Karpas-422 (cell line): ENCODE data around the gene CLDN18. TPM values are rescaled to one million over a fixed set of nuclear protein-coding genes. Genes with fewer than 3 reads are reported as not detected.

Experiments used
- DNase-seq: peaks from one replicate; pipeline ENCODE4 v3.0.0-alpha.2; 2015
- H2AFZ ChIP-seq: fragments of 200-600 bp; sonication (generic); 2 replicates; pipeline ENCODE4 v1.6.1; 2014; ENCODE audit warnings: antibody characterized with exemption, low read length, mixed read lengths
- H3K27ac ChIP-seq: fragments of 200-600 bp; sonication (generic); 2 replicates; pipeline ENCODE4 v1.5.1; 2014; ENCODE audit warnings: mild to moderate bottlenecking, low read length, moderate library complexity
- H3K27me3 ChIP-seq: fragments of 200-600 bp; sonication (generic); 2 replicates; pipeline ENCODE4 v1.6.1; 2014; ENCODE audit warnings: low read length, mixed read lengths
- H3K36me3 ChIP-seq: fragments of 200-600 bp; sonication (generic); 2 replicates; pipeline ENCODE4 v1.6.1; 2014; ENCODE audit warnings: low read length, mixed read lengths; ENCODE audit not compliant: insufficient read depth
- H3K4me1 ChIP-seq: fragments of 200-600 bp; sonication (generic); 2 replicates; pipeline ENCODE4 v1.6.1; 2014; ENCODE audit warnings: mild to moderate bottlenecking, low read length, mixed read lengths
- H3K4me2 ChIP-seq: fragments of 200-600 bp; sonication (generic); 2 replicates; pipeline ENCODE4 v1.6.1; 2014; ENCODE audit warnings: low read length, low read depth, mild to moderate bottlenecking; ENCODE audit not compliant: poor library complexity, severe bottlenecking
- H3K4me3 ChIP-seq: fragments of 200-600 bp; sonication (generic); 2 replicates; pipeline ENCODE4 v1.5.1; 2014; ENCODE audit warnings: mild to moderate bottlenecking, antibody characterized with exemption, low read length, mixed read lengths
- H3K79me2 ChIP-seq: fragments of 200-600 bp; sonication (generic); 2 replicates; pipeline ENCODE4 v1.6.1; 2014; ENCODE audit warnings: mild to moderate bottlenecking, low read length, mixed read lengths
- H3K9ac ChIP-seq: fragments of 200-600 bp; sonication (generic); 2 replicates; pipeline ENCODE4 v1.6.0; 2014; ENCODE audit warnings: low read length
- H3K9me2 ChIP-seq: fragments of 200-600 bp; sonication (generic), shearing (Covaris generic); replicated peaks from 2 replicates; pipeline ENCODE4 v1.6.0; 2014; ENCODE audit warnings: mild to moderate bottlenecking, low read length, moderate library complexity; ENCODE audit not compliant: insufficient read depth
- H3K9me3 ChIP-seq: fragments of 300-700, 200-600 bp; sonication (generic); 2 replicates; pipeline ENCODE4 v1.6.1; 2014; ENCODE audit warnings: low read length, mixed read lengths
- H4K20me1 ChIP-seq: fragments of 200-600 bp; sonication (generic); 2 replicates; pipeline ENCODE4 v1.6.1; 2014; ENCODE audit warnings: mild to moderate bottlenecking, antibody characterized with exemption, low read length, low read depth; ENCODE audit not compliant: insufficient read depth
- total RNA-seq: library from RNA; depleted of rRNA; stranded (reverse); fragments of >200 nt; shearing (Covaris generic); gene quantifications from 2 replicates; pipeline ENCODE4 v1.2.3, GENCODE V29; 2014; ENCODE audit warnings: low replicate concordance

Gene CLDN18
- total RNA-seq, 1 experiment from 2014 or later: not detected

- H3K9me2 ChIP-seq: no peaks in the 10 kb centered on the region
- H3K36me3 ChIP-seq: no peaks in the 10 kb centered on the region
- no peak overlapping the region for H2AFZ ChIP-seq
- no peak overlapping the region for H3K27ac ChIP-seq
- no peak for DNase-seq
- H3K4me3 ChIP-seq: no peak overlapping the region
- no peaks in the 10 kb centered on the region for H3K4me1 ChIP-seq
- no peaks in the 10 kb centered on the region for H3K9me3 ChIP-seq
- H3K79me2 ChIP-seq: no peaks in the 10 kb centered on the region
- no peak overlapping the region for H3K9ac ChIP-seq
- no peaks in the 10 kb centered on the region for H3K27me3 ChIP-seq
- H3K4me2 ChIP-seq: no peak overlapping the region
- H4K20me1 ChIP-seq: no peaks in the 10 kb centered on the region
Measured at GRCh38 chr3:138031536-138031935, 21.6 kb downstream of the CLDN18 start.

- Histone ChIP-seq H3K4me1 (no peaks in the 10 kb centered on the region; the same call in 1 of the 2 replicates), H3K9me3 (no peaks in the 10 kb centered on the region), H3K4me2 (no peak overlapping the region), H4K20me1 (no peaks in the 10 kb centered on the region), H3K27ac (no peak overlapping the region), H3K9me2 (no peaks in the 10 kb centered on the region), H3K79me2 (no peaks in the 10 kb centered on the region), H3K4me3 (no peak overlapping the region), H3K27me3 (no peaks in the 10 kb centered on the region), H3K9ac (no peak overlapping the region), H3K36me3 (no peaks in the 10 kb centered on the region), H2AFZ (no peak overlapping the region)
- no peak for DNase-seq
Measured at GRCh38 chr3:138032567-138032966, 22.6 kb downstream of the CLDN18 start.

GRCh38 chr3:138033202-138033691, 23.3 kb downstream of the CLDN18 start:
- Histone ChIP-seq H3K9me3 (no peaks in the 10 kb centered on the region), H3K4me1 (no peaks in the 10 kb centered on the region; the same call in 1 of the 2 replicates), H3K9ac (no peak overlapping the region), H3K9me2 (no peaks in the 10 kb centered on the region), H3K4me2 (no peak overlapping the region), H4K20me1 (no peaks in the 10 kb centered on the region), H2AFZ (no peak overlapping the region), H3K79me2 (no peaks in the 10 kb centered on the region), H3K36me3 (no peaks in the 10 kb centered on the region), H3K4me3 (no peak overlapping the region), H3K27ac (no peak overlapping the region), H3K27me3 (no peaks in the 10 kb centered on the region)
- DNase-seq: no peak

GRCh38 chr3:138034918-138035317, 25.0 kb downstream of the CLDN18 start:
- no peak for DNase-seq
- Histone ChIP-seq H3K36me3 (no peaks in the 10 kb centered on the region), H3K27me3 (no peaks in the 10 kb centered on the region), H3K9ac (no peak overlapping the region), H3K4me3 (no peak overlapping the region), H4K20me1 (no peaks in the 10 kb centered on the region), H3K9me2 (no peaks in the 10 kb centered on the region), H2AFZ (no peak overlapping the region), H3K4me2 (no peak overlapping the region), H3K27ac (no peak overlapping the region), H3K9me3 (no peaks in the 10 kb centered on the region), H3K4me1 (no peaks in the 10 kb centered on the region; the same call in 1 of the 2 replicates), H3K79me2 (no peaks in the 10 kb centered on the region)

- H3K9ac ChIP-seq: no peak overlapping the region
- H3K4me1 ChIP-seq: no peaks in the 10 kb centered on the region; the same call in 1 of the 2 replicates
- no peaks in the 10 kb centered on the region for H4K20me1 ChIP-seq
- no peak overlapping the region for H3K27ac ChIP-seq
- DNase-seq: no peak
- no peaks in the 10 kb centered on the region for H3K9me3 ChIP-seq
- no peaks in the 10 kb centered on the region for H3K9me2 ChIP-seq
- H3K27me3 ChIP-seq: no peaks in the 10 kb centered on the region
- no peak overlapping the region for H2AFZ ChIP-seq
- H3K4me2 ChIP-seq: no peak overlapping the region
- H3K79me2 ChIP-seq: no peaks in the 10 kb centered on the region
- no peaks in the 10 kb centered on the region for H3K36me3 ChIP-seq
- no peak overlapping the region for H3K4me3 ChIP-seq
Measured at GRCh38 chr3:138036572-138036971, 26.6 kb downstream of the CLDN18 start.

- H2AFZ ChIP-seq: no peak overlapping the region
- H3K4me2 ChIP-seq: no peak overlapping the region
- no peak overlapping the region for H3K4me3 ChIP-seq
Measured at GRCh38 chr3:138038725-138039462, 28.9 kb downstream of the CLDN18 start.

GRCh38 chr3:138042043-138042442, 32.1 kb downstream of the CLDN18 start:
- Histone ChIP-seq H4K20me1 (no peaks in the 10 kb centered on the region), H3K4me3 (no peak overlapping the region)

More at GRCh38 chr3:138038725-138039462, 28.9 kb downstream of the CLDN18 start:
- Histone ChIP-seq H3K36me3 (no peaks in the 10 kb centered on the region), H4K20me1 (no peaks in the 10 kb centered on the region), H3K4me1 (no peaks in the 10 kb centered on the region; the same call in 1 of the 2 replicates), H3K9me3 (no peaks in the 10 kb centered on the region), H3K79me2 (no peaks in the 10 kb centered on the region), H3K9ac (no peak overlapping the region), H3K27me3 (no peaks in the 10 kb centered on the region), H3K9me2 (no peaks in the 10 kb centered on the region), H3K27ac (no peak overlapping the region)
- DNase-seq: no peak

GRCh38 chr3:138043266-138044029, 33.5 kb downstream of the CLDN18 start:
- H3K9me3 ChIP-seq: no peaks in the 10 kb centered on the region
- no peak overlapping the region for H3K9ac ChIP-seq
- no peaks in the 10 kb centered on the region for H3K36me3 ChIP-seq
- H3K27me3 ChIP-seq: no peaks in the 10 kb centered on the region
- no peaks in the 10 kb centered on the region for H3K9me2 ChIP-seq
- H3K4me1 ChIP-seq: no peaks in the 10 kb centered on the region
- H3K4me2 ChIP-seq: no peak overlapping the region
- no peak overlapping the region for H2AFZ ChIP-seq
- no peak for DNase-seq
- H3K27ac ChIP-seq: no peak overlapping the region
- no peaks in the 10 kb centered on the region for H4K20me1 ChIP-seq
- no peak overlapping the region for H3K4me3 ChIP-seq
- H3K79me2 ChIP-seq: no peaks in the 10 kb centered on the region

More at GRCh38 chr3:138042043-138042442, 32.1 kb downstream of the CLDN18 start:
- H3K36me3 ChIP-seq: no peaks in the 10 kb centered on the region
- H3K79me2 ChIP-seq: no peaks in the 10 kb centered on the region
- no peaks in the 10 kb centered on the region for H3K4me1 ChIP-seq
- H3K4me2 ChIP-seq: no peak overlapping the region
- no peaks in the 10 kb centered on the region for H3K27me3 ChIP-seq
- no peak overlapping the region for H3K9ac ChIP-seq
- DNase-seq: no peak
- no peaks in the 10 kb centered on the region for H3K9me3 ChIP-seq
- no peak overlapping the region for H3K27ac ChIP-seq
- H3K9me2 ChIP-seq: no peaks in the 10 kb centered on the region
- H2AFZ ChIP-seq: no peak overlapping the region
